HG02943 (cell line): ENCODE data around the gene MDM2.
A peak's percentile ranks its signal among the peaks of the same experiment; 100 is the strongest.
"Not testable (repeated sequence)": the region's sequence is repeated elsewhere in the genome, so short reads cannot be mapped to it uniquely, and the experiment has no call there.

Experiments
- ATAC-seq: cut with Tn5 transposase; IDR thresholded peaks from one replicate; pipeline ENCODE4 v1.9.1; 2021; ENCODE audit warnings: mild to moderate bottlenecking, low read depth, moderate library complexity; ENCODE audit not compliant: unreplicated experiment

MDM2 gene

DNA sequence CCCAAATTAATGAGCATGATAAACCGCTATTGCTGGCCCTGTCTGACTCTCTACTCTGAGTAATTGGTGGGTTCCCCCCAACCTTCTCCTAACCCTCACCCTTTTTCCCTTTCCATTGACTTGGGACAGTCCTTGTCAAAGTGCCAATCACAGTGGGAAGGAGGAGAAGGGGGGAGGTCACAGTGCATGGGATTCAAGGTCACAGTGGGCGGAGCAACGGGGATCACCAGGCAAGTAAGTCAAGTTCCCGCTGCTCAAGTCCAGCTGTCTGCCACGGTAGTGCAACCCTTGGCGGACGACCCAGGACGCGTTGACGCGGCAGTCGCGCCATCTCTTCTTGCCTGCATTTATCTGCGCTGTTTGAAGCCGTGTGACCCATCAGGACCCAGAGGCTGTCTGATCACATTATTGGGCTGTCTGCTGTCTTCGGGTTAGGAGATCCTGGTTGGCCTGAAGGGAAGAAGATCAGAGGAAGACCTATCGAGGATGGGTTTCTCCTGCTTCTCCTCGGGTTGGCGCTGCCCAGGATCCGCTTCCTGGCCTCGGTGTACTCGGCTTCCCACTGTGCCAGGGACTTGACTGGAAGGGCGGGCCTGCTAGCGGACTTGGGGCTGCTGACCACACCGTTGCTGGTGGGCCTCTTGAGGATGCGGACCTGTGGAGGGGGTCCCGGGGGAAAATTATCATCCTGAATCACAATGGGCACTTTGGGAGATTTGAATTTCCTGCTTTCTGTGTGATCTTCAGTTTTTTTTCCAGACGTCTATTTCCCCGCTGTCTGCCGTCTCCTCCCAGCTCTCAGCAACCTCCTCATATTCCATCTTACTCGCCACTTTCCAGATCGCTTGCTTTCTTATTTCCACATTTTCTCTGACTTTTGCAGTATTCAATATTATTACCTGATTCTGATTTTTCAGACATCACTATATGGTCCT, 3.1 kb upstream of the MDM2 start:
- ATAC-seq: no peak

DNA sequence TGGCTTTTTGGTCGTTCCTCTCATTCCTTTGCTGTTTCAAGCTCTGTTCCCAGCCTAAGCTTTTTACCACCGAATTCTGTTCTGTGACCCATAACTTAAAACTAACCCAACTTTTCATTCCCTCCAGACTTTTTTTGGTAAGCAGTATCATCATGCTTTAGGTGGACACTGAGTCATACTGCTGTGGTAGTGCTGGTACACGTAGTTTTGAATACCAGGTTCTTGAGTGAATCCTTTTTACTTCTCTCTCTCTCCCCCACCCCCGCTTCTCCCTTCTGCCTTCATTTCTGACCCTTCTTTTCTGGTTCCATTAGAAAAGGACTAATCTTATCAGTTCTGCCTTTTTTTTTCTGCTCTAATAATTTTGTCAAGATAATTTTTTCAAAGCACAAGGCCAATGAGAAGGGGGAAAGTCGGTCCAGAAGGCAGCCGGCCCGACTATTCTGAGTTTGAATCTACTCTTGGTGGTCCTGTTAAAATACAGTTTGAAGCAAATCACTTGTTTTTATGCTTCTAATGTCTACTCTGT, 2.3 kb upstream of the MDM2 start:
- no peak for ATAC-seq

DNA sequence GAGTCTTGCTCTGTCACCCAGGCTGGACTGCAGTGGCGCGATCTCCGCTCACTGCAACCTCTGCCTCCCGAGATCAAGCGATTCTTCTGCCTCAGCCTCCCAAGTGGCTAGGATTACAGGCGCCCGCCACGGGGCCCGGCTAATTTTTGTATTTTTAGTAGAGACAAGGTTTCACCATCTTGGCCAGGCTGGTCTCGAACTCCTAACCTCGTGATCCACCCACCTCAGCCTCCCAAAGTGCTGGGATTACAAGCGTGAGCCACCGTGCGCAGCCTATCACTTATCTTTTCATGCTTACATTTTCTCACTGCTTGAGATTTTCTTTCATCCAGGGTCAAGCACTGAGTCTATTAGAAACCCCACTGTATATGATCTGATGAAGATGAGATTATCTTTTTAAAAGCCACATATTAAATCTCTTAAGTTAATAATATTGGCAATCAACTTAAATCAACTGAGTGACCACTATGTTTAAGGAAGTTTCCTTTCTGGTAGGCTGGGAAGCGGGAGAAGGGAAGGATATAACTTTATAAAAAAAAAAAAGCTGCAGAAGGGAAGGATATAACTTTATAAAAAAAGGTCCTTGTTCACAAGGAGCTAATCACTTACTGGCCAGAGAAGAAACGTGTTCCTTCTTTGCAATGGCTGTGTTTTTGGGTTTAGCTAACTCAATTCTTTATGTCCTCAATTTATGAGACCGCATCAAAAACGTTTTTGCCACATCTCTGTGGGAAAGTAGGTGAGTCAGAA, 1.3 kb upstream of the MDM2 start:
- no peak for ATAC-seq

DNA sequence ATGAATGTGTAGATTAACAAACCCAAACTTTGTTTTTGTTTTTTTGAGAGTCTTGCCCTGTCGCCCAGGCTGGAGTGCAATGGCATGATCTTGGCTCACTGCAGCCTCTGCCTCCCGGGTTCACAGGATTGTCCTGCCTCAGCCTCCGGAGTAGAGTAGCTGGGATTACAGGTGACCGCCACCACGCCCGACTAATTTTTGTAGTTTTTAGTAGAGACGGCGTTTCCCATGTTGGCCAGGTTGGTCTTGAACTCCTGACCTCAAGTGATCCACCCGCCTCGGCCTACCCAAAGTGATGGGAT, 752 bp upstream of the MDM2 start:
- peak; percentile 0 for ATAC-seq

DNA sequence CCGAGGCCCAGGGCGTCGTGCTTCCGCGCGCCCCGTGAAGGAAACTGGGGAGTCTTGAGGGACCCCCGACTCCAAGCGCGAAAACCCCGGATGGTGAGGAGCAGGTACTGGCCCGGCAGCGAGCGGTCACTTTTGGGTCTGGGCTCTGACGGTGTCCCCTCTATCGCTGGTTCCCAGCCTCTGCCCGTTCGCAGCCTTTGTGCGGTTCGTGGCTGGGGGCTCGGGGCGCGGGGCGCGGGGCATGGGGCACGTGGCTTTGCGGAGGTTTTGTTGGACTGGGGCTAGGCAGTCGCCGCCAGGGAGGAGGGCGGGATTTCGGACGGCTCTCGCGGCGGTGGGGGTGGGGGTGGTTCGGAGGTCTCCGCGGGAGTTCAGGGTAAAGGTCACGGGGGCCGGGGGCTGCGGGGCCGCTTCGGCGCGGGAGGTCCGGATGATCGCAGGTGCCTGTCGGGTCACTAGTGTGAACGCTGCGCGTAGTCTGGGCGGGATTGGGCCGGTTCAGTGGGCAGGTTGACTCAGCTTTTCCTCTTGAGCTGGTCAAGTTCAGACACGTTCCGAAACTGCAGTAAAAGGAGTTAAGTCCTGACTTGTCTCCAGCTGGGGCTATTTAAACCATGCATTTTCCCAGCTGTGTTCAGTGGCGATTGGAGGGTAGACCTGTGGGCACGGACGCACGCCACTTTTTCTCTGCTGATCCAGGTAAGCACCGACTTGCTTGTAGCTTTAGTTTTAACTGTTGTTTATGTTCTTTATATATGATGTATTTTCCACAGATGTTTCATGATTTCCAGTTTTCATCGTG, 612 bp downstream of the MDM2 start:
- peak; percentile 51 for ATAC-seq

DNA sequence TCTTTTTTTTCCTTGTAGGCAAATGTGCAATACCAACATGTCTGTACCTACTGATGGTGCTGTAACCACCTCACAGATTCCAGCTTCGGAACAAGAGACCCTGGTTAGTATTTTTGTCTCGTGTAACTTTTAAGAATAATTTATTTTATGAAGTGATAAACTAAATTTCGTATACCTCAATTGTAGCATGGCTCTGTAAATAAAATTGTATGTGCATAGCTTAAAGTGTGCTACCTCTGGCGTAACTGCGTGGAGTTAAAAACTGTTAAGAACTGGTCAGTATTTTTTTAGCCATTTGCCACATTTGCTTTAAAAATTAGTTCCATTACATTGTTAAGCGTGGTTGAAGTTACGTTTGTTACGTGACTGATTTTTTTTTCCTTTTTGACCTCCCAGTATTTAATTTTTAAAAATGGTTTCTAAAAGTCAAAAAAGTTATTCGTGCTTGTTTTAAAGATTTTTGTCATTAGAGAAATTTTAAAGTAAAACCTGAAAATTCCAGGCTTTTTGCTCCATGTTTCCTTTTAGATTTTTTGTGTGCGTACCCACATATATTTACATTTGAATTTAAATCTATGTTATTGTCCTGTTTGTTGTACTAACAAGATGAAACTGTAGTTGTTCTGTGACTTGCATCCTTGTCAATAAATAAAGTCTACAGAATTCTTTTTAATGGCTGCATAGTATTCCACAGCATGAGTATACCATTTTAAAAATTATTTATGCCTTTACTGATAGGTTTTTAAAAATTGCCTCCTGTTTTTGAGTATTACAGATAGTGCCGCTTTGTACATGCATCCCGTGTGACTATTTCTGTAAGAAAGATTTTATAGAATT, 1.4 kb downstream of the MDM2 start:
- no peak for ATAC-seq

DNA sequence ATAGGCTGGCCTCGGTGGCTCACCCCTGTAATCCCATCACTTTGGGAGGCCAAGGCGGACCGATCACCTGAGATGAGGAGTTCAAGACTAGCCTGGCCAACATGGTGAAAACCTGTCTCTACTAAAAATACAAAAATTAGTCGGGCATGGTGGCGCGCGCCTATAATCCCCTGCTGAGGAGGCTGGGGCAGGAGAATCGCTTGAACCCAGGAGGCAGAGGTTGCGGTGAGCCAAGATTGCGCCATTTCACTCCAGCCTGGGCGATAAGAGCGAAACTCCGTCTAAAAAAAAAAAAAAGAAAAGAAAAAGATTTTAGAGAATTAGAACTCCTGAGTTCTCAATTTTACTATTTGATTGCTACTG, 2.0 kb downstream of the MDM2 start:
- ATAC-seq: not testable (repeated sequence)

DNA sequence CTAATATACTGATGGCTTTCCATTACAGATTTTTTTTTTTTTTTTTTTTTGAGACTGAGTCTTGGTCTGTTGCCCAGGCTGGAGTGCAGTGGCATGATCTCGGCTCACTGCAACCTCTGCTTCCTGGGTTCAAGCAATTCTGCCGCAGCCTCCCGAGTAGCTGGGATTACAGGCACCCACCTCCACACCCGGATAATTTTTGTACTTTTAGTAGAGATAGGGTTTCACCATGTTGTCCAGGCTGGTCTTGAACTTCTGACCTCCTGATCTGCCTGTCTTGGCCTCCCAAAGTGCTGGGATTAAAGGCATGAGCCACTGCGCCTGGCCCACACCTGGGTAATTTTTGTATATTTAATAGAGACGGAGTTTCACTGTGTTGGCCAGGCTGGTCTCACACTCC, 3.6 kb downstream of the MDM2 start:
- not testable (repeated sequence) for ATAC-seq

DNA sequence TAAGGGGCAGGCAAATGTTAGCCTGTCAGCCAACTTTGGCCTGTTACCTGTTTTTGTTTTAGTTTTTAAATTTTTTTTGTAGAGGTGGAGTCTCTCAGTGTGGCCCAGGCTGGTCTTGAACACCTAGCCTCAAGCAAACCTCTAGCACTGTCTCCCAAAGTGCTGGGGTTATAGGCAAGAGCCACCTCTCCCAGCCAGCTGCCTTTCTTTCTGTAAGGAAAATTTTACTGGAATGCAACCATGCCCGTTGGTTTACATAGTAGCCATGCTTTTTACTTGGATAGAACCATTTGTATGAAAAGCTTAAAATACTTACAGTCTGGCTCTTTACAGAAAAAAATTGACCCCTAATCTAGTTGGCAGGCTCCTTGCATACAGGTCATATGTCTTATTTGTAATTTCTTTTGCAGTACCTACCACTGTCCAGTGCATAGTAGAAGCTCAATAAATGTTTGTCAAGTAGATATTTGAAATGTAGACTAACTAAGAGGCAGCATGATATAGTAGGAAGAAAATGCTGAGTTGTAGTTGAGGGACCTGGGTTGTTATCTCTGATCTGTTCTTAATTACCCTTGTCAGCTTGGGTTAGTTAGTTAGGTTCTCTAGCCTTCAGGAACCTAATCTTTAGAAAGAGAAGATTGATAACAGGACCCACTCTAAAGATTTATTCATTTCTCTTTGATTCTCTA, 4.7 kb downstream of the MDM2 start:
- ATAC-seq: no peak

DNA sequence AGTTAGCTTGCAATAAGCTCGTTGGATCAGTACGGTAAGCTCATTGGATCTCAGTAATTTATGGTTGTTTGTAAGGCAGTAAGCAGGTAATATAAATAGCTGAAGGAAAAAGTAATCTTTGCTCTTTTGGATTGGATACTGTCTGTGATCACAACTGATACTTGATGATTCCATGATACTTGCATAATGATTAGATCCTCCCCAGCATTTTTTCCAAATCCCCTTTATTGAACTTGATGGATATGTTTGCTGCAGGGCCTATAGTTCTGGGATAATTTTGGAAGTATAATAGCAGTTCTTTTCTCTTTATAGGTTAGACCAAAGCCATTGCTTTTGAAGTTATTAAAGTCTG, 5.2 kb downstream of the MDM2 start:
- no peak for ATAC-seq

DNA sequence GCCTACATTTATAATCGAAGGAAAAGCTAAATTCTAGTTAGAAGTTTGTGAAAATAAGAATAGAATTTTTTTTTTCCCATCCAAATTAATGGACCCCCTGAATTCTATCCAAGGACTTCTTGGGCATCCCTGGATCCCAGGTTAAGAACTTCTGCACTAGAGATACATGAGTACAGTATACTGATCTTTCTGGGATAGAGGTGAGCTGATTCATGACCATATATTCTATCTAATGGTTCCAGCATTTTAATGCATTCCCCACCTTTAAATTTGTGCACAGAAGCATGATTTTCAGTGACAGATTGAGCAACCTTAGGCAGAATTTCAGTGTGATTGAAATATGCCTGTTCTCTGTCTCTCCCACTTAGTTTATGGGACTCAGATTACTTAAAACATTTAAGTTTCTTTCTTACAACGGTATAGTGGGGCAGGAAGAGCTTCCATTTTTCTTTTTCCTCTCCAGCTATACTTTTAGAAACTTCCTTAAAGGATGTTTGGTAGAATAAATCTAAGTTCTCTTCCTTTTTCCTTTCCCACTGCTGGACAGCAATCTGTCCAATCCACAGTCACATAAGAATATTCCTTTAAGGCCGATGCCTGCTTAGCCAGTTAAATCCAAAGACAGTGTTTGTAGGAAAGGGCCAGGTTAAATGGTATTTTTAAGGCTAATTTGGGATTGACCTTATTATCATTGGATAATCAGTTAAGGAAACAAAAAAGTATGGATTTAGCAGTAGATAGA, 6.7 kb downstream of the MDM2 start:
- ATAC-seq: no peak

DNA sequence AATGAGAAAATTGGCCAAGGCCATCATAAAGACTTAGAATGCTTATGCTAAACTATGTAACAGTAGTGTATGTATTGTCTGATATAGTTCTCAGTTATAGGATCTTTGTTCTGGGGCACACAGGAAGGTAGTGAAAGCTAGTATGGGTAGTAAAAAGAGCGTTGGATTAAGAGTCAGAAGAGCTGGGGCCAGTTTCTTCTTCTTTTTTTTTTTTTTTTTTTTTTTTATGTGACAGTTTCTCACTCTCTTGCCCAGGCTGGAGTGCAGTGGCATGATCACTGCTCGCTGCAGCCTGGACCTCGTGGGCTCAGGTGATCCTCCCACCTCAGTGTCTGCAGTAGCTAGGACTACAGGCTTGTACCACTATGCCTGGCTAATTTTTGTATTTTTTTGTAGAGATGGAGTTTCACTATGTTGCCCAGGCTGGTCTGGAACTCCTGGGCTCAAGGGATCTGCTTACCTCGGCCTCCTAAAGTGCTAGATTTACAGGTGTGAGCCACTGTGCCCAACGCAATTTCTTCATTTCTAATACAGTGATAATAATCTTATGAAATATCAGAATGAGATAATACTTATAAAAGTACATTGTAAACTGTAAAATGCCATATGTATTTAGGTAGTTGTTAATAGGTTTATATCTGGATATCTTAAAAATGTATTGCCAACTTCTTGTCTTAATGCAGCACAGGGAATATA, 7.4 kb downstream of the MDM2 start:
- no peak for ATAC-seq

DNA sequence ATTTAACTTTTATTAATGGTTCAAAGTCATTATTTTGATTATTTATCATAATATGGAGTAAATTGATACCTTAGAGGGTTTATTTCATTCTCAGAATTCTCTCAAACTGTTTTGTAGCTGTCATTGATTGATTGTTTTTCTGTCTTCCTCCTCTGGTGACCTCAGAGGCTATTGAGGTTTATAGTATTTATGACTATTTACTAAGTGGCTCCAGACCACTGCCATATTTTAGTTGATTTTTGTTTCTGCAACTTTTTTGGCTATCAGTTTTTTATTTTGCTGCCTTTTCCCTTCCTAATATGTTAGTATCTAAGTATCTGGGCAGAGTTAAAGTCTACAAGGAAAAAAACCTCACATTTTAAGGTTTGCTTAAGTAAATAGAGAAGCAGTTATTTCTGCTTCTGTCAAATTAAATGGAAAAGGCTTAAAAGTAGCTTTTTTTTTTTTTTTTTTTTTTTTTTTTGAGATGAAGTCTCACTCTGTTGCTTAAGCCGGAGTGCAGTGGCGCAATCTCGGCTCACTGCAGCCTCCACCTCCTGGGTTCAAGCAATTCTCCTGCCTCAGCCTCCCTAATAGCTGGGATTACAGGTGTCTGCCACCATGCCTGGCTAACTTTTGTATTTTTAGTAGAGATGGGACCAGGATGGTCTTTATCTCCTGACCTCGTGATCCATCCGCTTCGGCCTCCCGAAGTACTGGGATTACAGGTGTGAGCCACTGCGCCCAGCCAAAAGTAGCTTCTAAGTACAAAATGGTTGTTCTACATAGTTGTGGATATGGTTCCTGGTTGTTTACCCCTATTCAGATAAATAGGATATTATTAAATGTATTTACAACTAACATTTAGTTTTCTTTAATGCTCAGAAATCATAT, 8.2 kb downstream of the MDM2 start:
- no peak for ATAC-seq

DNA sequence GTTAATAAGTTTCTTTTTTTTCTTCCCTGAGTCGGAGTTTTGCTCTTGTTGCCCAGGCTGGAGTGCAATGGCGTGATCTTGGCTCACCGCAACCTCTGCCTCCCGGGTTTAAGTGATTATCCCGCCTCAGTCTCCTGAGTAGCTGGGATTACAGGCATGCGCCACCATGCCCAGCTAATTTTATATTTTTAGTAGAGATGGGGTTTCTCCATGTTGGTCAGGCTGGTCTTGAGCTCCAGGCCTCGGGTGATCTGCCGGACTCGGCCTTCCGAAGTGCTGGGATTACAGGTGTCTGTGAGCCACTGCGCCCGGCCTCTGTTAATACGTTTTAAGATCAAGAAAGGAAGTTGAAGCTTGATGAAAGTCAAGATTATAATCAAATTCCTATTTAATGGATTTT, 11.5 kb downstream of the MDM2 start:
- ATAC-seq: not testable (repeated sequence)

DNA sequence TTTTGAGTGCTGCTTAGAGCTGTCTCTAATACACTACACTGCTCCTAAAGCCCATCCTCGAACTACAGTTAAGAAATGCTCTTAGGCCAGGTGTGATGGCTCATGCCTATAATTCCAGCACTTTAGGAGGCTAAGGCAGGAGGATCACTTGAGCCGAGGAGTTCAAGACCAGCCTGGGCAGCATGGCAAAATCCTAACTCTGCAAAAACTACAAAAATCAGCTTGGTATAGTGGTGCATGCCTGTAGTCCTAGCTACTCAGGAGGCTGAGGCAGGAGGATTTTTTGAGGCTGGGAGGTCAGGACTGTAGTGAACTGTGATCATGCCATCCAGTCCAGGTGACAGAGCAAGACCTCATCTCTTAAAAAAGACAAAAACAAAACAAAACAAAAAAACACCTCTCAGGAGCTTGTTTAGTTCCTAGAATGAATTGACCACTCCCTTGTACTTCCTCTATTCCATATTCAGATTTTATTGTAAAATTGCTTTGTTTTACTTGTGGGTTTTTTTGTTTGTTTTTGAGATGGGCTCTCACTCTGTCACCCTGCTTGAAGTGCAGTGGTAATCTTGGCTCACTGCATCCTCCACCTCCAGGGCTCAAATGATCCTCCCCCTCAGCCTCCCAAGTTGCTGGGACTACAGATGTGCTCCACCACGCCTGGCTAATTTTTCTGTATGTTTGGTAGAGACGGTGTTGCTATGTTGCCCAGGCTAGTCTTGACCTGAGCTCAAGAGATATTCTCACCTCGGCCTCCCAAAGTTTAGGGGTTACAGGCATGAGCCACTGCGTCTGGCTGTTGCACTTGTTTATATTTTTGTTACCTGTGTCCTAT, 13.6 kb downstream of the MDM2 start:
- ATAC-seq: no peak

DNA sequence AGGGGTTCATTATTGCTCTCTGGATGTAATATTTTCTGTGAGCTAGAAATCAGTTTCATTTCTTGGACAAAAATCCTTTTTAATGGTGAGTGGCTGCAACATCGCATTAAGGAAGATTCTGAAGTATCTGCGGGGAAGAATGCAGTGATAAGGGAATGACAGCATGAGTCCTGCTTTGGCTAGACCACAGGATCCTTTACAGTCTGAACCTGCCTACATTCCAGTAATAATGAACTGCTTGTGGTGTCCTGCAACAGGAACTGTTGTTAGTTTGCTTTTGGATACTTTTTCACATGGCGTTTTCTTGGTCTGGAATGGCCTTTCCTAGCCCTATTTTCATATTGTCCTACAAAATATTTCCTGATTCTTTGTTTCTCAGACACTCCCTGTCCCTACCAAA, 15.7 kb downstream of the MDM2 start:
- ATAC-seq: no peak

DNA sequence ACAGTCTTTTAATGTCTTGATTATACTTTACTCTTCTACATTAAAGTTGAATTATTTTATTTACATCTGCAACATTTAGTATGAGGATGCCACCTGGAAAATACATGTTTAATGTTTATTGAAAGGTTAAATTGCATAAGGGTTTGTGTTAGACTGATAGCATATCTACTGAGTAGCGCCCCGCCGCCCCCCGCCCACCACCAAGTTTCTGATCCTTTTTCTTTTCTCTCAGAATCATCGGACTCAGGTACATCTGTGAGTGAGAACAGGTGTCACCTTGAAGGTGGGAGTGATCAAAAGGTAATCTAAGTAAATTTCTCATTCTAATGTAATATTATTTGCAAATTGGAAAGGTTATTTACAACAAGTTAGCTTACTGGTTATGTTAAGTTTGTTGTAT, 16.2 kb downstream of the MDM2 start:
- no peak for ATAC-seq
